HUES48 (cell line): ENCODE results near the gene BRMS1L.
"Not testable (repeated sequence)": the region's sequence is repeated elsewhere in the genome, so short reads cannot be mapped to it uniquely, and the experiment has no call there.

Source experiments
- H3K27ac ChIP-seq: one replicate; pipeline ENCODE4 v1.7.0; 2013; ENCODE audit warnings: low read depth, low read length, inconsistent platforms
- H3K27me3 ChIP-seq: 2 replicates; pipeline ENCODE4 v1.6.1; 2013; ENCODE audit warnings: mild to moderate bottlenecking, low read length; ENCODE audit not compliant: control insufficient read depth, insufficient read depth
- H3K36me3 ChIP-seq: 2 replicates; pipeline ENCODE4 v1.6.1; 2013; ENCODE audit warnings: low read length; ENCODE audit not compliant: control insufficient read depth, insufficient read depth
- H3K4me1 ChIP-seq: 2 replicates; pipeline ENCODE4 v1.6.1; 2013; ENCODE audit warnings: mild to moderate bottlenecking, low read length; ENCODE audit not compliant: control insufficient read depth, insufficient read depth
- H3K4me3 ChIP-seq: 2 replicates; pipeline ENCODE4 v1.5.1; 2013; ENCODE audit warnings: mild to moderate bottlenecking, low read depth, low read length
- H3K9ac ChIP-seq: 2 replicates; pipeline ENCODE4 v1.6.1; 2013; ENCODE audit warnings: mild to moderate bottlenecking, low read depth, low read length, moderate library complexity
- H3K9me3 ChIP-seq: 2 replicates; pipeline ENCODE4 v1.6.1; 2013; ENCODE audit warnings: low read length; ENCODE audit not compliant: control insufficient read depth, insufficient read depth

Gene BRMS1L

GRCh38 chr14:35824446-35825165 lies 1.5 kb upstream of the BRMS1L start:
- not testable (repeated sequence) for H3K9ac ChIP-seq, H3K27ac ChIP-seq, H3K9me3 ChIP-seq

GRCh38 chr14:35825968-35826217 lies 245 bp upstream of the BRMS1L start:
- Histone ChIP-seq H3K4me3 (peak overlapping the region; percentile 62), H3K27ac (peak overlapping the region; percentile 26), H3K9me3 (no peaks in the 10 kb centered on the region), H3K9ac (no peak overlapping the region), H3K4me1 (peaks cover 8% of the 10 kb centered on the region; the same call in 1 of the 2 replicates), H3K27me3 (no peaks in the 10 kb centered on the region), H3K36me3 (no peaks in the 10 kb centered on the region)

More at GRCh38 chr14:35824446-35825165, 1.5 kb upstream of the BRMS1L start:
- not testable (repeated sequence) for H3K4me3 ChIP-seq, H3K36me3 ChIP-seq, H3K4me1 ChIP-seq, H3K27me3 ChIP-seq

GRCh38 chr14:35826952-35827416 lies 846 bp downstream of the BRMS1L start:
- Histone ChIP-seq H3K36me3 (peaks cover 8% of the 10 kb centered on the region), H3K9ac (peak overlapping the region; percentile 69), H3K4me3 (peak overlapping the region; percentile 97), H3K9me3 (no peaks in the 10 kb centered on the region), H3K27ac (peak overlapping the region; percentile 99), H3K27me3 (no peaks in the 10 kb centered on the region), H3K4me1 (peaks cover 8% of the 10 kb centered on the region; the same call in 1 of the 2 replicates)

- Histone ChIP-seq H3K4me3 (peak overlapping the region; percentile 97), H3K9me3 (no peaks in the 10 kb centered on the region), H3K27me3 (no peaks in the 10 kb centered on the region), H3K36me3 (peaks cover 14% of the 10 kb centered on the region), H3K9ac (no peak overlapping the region), H3K4me1 (peaks cover 8% of the 10 kb centered on the region; the same call in 1 of the 2 replicates), H3K27ac (no peak overlapping the region)
Measured at GRCh38 chr14:35827678-35828472, 1.7 kb downstream of the BRMS1L start.

- no peak overlapping the region for H3K4me3 ChIP-seq
- peaks cover 29% of the 10 kb centered on the region for H3K36me3 ChIP-seq
- H3K9ac ChIP-seq, result no peak overlapping the region
- H3K27ac ChIP-seq, result no peak overlapping the region
- H3K9me3 ChIP-seq, result no peaks in the 10 kb centered on the region
- H3K4me1 ChIP-seq, result peaks cover 8% of the 10 kb centered on the region; the same call in 1 of the 2 replicates
- no peaks in the 10 kb centered on the region for H3K27me3 ChIP-seq
Measured at GRCh38 chr14:35829449-35829848, 3.3 kb downstream of the BRMS1L start.

GRCh38 chr14:35835208-35835982 lies 9.3 kb downstream of the BRMS1L start:
- Histone ChIP-seq H3K27ac (no peak overlapping the region), H3K9ac (no peak overlapping the region), H3K4me3 (no peak overlapping the region), H3K9me3 (no peaks in the 10 kb centered on the region), H3K4me1 (no peaks in the 10 kb centered on the region), H3K27me3 (no peaks in the 10 kb centered on the region), H3K36me3 (peaks cover 56% of the 10 kb centered on the region)

- not testable (repeated sequence) for H3K4me1 ChIP-seq, H3K4me3 ChIP-seq, H3K27me3 ChIP-seq, H3K9ac ChIP-seq, H3K9me3 ChIP-seq, H3K27ac ChIP-seq
- H3K36me3 ChIP-seq, result peaks cover 21% of the 10 kb centered on the region; the same call in 1 of the 2 replicates
Measured at GRCh38 chr14:35841704-35842103, 15.6 kb downstream of the BRMS1L start.

- H3K36me3 ChIP-seq, result peaks cover 19% of the 10 kb centered on the region; the same call in 1 of the 2 replicates
- not testable (repeated sequence) for H3K9ac ChIP-seq, H3K4me1 ChIP-seq, H3K27me3 ChIP-seq, H3K9me3 ChIP-seq, H3K27ac ChIP-seq, H3K4me3 ChIP-seq
Measured at GRCh38 chr14:35842245-35842644, 16.1 kb downstream of the BRMS1L start.

- Histone ChIP-seq H3K36me3 (0 out of 2 replicates have a peak, but pooled peaks cover 13% of the 10 kb centered on the region), H3K27ac (no peak overlapping the region), H3K9ac (no peak overlapping the region), H3K4me1 (no peaks in the 10 kb centered on the region), H3K27me3 (no peaks in the 10 kb centered on the region), H3K9me3 (no peaks in the 10 kb centered on the region), H3K4me3 (no peak overlapping the region)
Measured at GRCh38 chr14:35844494-35844893, 18.4 kb downstream of the BRMS1L start.

GRCh38 chr14:35847636-35848035 lies 21.5 kb downstream of the BRMS1L start:
- no peaks in the 10 kb centered on the region for H3K27me3 ChIP-seq
- H3K36me3 ChIP-seq, result 0 out of 2 replicates have a peak, but pooled peaks cover 17% of the 10 kb centered on the region

More at GRCh38 chr14:35847636-35848035, 21.5 kb downstream of the BRMS1L start:
- H3K4me1 ChIP-seq, result no peaks in the 10 kb centered on the region
- no peaks in the 10 kb centered on the region for H3K9me3 ChIP-seq
- no peak overlapping the region for H3K9ac ChIP-seq
- H3K4me3 ChIP-seq, result no peak overlapping the region
- no peak overlapping the region for H3K27ac ChIP-seq
